ENCODE data around the gene DDAH2. TPM values are rescaled to one million over a fixed set of nuclear protein-coding genes. Genes with fewer than 3 reads are reported as not detected.

DDAH2 gene
- total RNA-seq, 8 experiments from 2014 or later, result 15.5 to 168 (median 120) TPM

- H3K4me3 ChIP-seq, result no peak within 1 kb of the TSS
- peak in 5 of 8 experiments; percentile 5 to 26 (median 18) for ATAC-seq (replicated peaks in 6 of 8)
- H3K4me1 ChIP-seq (replicated peaks in 1 of 2), result peaks cover 0 to 3% of the 10 kb centered on the region in 2 donors
- no peak within 1 kb of the TSS for H3K27ac ChIP-seq
- in situ Hi-C loops (cut with MboI; ENCODE audit: low pct_unique_long_range_greater_than_20kb in 2 of 9, low sequenced_read_pairs in 9 of 9, unreplicated experiment in 9 of 9), result no loop called here
- 50 to 96% (median 81%) methylated on average over 2 to 10 of the region's 46 CpGs; no CpG with 5 or more reads in 6 of the 10 experiments for WGBS, 10 experiments
These were observed 5.7 kb downstream of the DDAH2 start, which contains the start of gene MPIG6B for GRCh38 chr6:31723245-31723979. TSS of gene MPIG6B (plus strand) at chr6:31723373. CDS start at chr6:31723384, 11 bp downstream.

- in situ Hi-C loops (cut with MboI; ENCODE audit: low pct_unique_long_range_greater_than_20kb in 2 of 9, low sequenced_read_pairs in 9 of 9, unreplicated experiment in 9 of 9), result no loop called here
- Histone ChIP-seq H3K27ac (no peak overlapping the region), H3K4me1 (replicated peaks in 1 of 2) (no peaks in the 10 kb centered on the region), H3K4me3 (no peak overlapping the region)
- 40 to 100% (median 91%) methylated on average over 1 to 3 of the region's 3 CpGs; no CpG with 5 or more reads in 7 of the 10 experiments for whole genome bisulfite sequencing, 10 experiments
- no peak for ATAC-seq (replicated peaks in 6 of 8)
These were observed 6.9 kb downstream of the DDAH2 start for GRCh38 chr6:31722173-31722572.

- no peak within 1 kb of the TSS for H3K27ac ChIP-seq
- H3K4me3 ChIP-seq, result no peak within 1 kb of the TSS
- WGBS, 10 experiments, result 17 to 90% (median 40%) methylated on average over 1 to 2 of the region's 4 CpGs; no CpG with 5 or more reads in 5 of the 10 experiments
- in situ Hi-C loops (cut with MboI; ENCODE audit: low pct_unique_long_range_greater_than_20kb in 2 of 9, low sequenced_read_pairs in 9 of 9, unreplicated experiment in 9 of 9), result no loop called here
- H3K4me1 ChIP-seq (replicated peaks in 1 of 2), result no peaks in the 10 kb centered on the region
- peak in 1 of 8 experiments; percentile 70 for ATAC-seq (replicated peaks in 6 of 8)
These were observed 7.6 kb downstream of the DDAH2 start, which contains the start of gene LY6G6C for GRCh38 chr6:31721351-31722020. TSS of gene LY6G6C (minus strand) at chr6:31721746. CDS start at chr6:31721679, 67 bp downstream.

- ATAC-seq (replicated peaks in 6 of 8), result no peak
- in situ Hi-C loops (cut with MboI; ENCODE audit: low pct_unique_long_range_greater_than_20kb in 2 of 9, low sequenced_read_pairs in 9 of 9, unreplicated experiment in 9 of 9), result no loop called here
- no peak overlapping the region for H3K4me3 ChIP-seq
- WGBS, 10 experiments, result 5 to 83% (median 75%) methylated on average over 1 to 4 of the region's 5 CpGs; no CpG with 5 or more reads in 2 of the 10 experiments
- H3K4me1 ChIP-seq (replicated peaks in 1 of 2), result no peaks in the 10 kb centered on the region
- H3K27ac ChIP-seq, result no peak overlapping the region
These were observed 8.8 kb downstream of the DDAH2 start for GRCh38 chr6:31720196-31720770.

- no peak for ATAC-seq (replicated peaks in 6 of 8)
- in situ Hi-C loops (cut with MboI; ENCODE audit: low pct_unique_long_range_greater_than_20kb in 2 of 9, low sequenced_read_pairs in 9 of 9, unreplicated experiment in 9 of 9), result no loop called here
- WGBS, 10 experiments, result 47 to 100% (median 66%) methylated on average over 1 to 4 of the region's 6 CpGs; no CpG with 5 or more reads in 2 of the 10 experiments
- Histone ChIP-seq H3K27ac (no peak overlapping the region), H3K4me1 (replicated peaks in 1 of 2) (peaks cover 4 to 5% of the 10 kb centered on the region in 2 donors), H3K4me3 (no peak overlapping the region)
These were observed 10.1 kb downstream of the DDAH2 start for GRCh38 chr6:31719001-31719400.

- ATAC-seq (replicated peaks in 6 of 8), result no peak
- H3K4me3 ChIP-seq, result no peak overlapping the region
- in situ Hi-C loops (cut with MboI; ENCODE audit: low pct_unique_long_range_greater_than_20kb in 2 of 9, low sequenced_read_pairs in 9 of 9, unreplicated experiment in 9 of 9), result no loop called here
- WGBS, 10 experiments, result 100% methylated on average over 1 of the region's 1 CpG; no CpG with 5 or more reads in 6 of the 10 experiments
- peaks cover 9 to 12% of the 10 kb centered on the region in 2 donors for H3K4me1 ChIP-seq (replicated peaks in 1 of 2)
- no peak overlapping the region for H3K27ac ChIP-seq
These were observed 10.8 kb downstream of the DDAH2 start for GRCh38 chr6:31718265-31718664.

- in situ Hi-C loops (cut with MboI; ENCODE audit: low pct_unique_long_range_greater_than_20kb in 2 of 9, low sequenced_read_pairs in 9 of 9, unreplicated experiment in 9 of 9), result no loop called here
- H3K4me1 ChIP-seq (replicated peaks in 1 of 2), result peaks cover 9 to 12% of the 10 kb centered on the region in 2 donors
- no peak overlapping the region for H3K27ac ChIP-seq
- no peak for ATAC-seq (replicated peaks in 6 of 8)
- no peak overlapping the region for H3K4me3 ChIP-seq
- 60 to 100% (median 78%) methylated on average over 1 to 7 of the region's 10 CpGs; no CpG with 5 or more reads in 2 of the 10 experiments for WGBS, 10 experiments
These were observed 11.4 kb downstream of the DDAH2 start for GRCh38 chr6:31717499-31718222.

GRCh38 chr6:31715022-31715958 lies 13.8 kb downstream of the DDAH2 start, which contains the start of gene LY6G6D:
TSS of gene LY6G6D (plus strand) at chr6:31715348. CDS start at chr6:31715356, 8 bp downstream.
- H3K4me3 ChIP-seq, result no peak within 1 kb of the TSS
- H3K4me1 ChIP-seq (replicated peaks in 1 of 2), result peaks cover 9 to 12% of the 10 kb centered on the region in 2 donors
- ATAC-seq (replicated peaks in 6 of 8), result no peak
- in situ Hi-C loops (cut with MboI; ENCODE audit: low pct_unique_long_range_greater_than_20kb in 2 of 9, low sequenced_read_pairs in 9 of 9, unreplicated experiment in 9 of 9), result no loop called here
- 33 to 100% (median 73%) methylated on average over 1 to 4 of the region's 16 CpGs; no CpG with 5 or more reads in 4 of the 10 experiments for WGBS, 10 experiments
- no peak within 1 kb of the TSS for H3K27ac ChIP-seq

- H3K27ac ChIP-seq, result no peak overlapping the region
- peaks cover 9 to 12% of the 10 kb centered on the region in 2 donors for H3K4me1 ChIP-seq (replicated peaks in 1 of 2)
- ATAC-seq (replicated peaks in 6 of 8), result peak; percentile 34 to 82 (median 68)
- WGBS, 10 experiments, result 0 to 17% (median 0%) methylated on average over 1 of the region's 5 CpGs; no CpG with 5 or more reads in 7 of the 10 experiments
- in situ Hi-C loops (cut with MboI; ENCODE audit: low pct_unique_long_range_greater_than_20kb in 2 of 9, low sequenced_read_pairs in 9 of 9, unreplicated experiment in 9 of 9), result no loop called here
- H3K4me3 ChIP-seq, result no peak overlapping the region
These were observed 15.0 kb downstream of the DDAH2 start for GRCh38 chr6:31713991-31714684.

- in situ Hi-C loops (cut with MboI; ENCODE audit: low pct_unique_long_range_greater_than_20kb in 2 of 9, low sequenced_read_pairs in 9 of 9, unreplicated experiment in 9 of 9), result no loop called here
- 43 to 86% (median 75%) methylated on average over 1 to 2 of the region's 4 CpGs; no CpG with 5 or more reads in 4 of the 10 experiments for WGBS, 10 experiments
- Histone ChIP-seq H3K27ac (no peak overlapping the region), H3K4me1 (replicated peaks in 1 of 2) (peaks cover 9 to 12% of the 10 kb centered on the region in 2 donors), H3K4me3 (no peak overlapping the region)
- no peak for ATAC-seq (replicated peaks in 6 of 8)
These were observed 15.6 kb downstream of the DDAH2 start for GRCh38 chr6:31713465-31713864.

- peak in 2 of 8 experiments; percentile 17 to 49 for ATAC-seq (replicated peaks in 6 of 8)
- Histone ChIP-seq H3K4me1 (replicated peaks in 1 of 2) (peaks cover 9 to 12% of the 10 kb centered on the region in 2 donors), H3K4me3 (no peak overlapping the region), H3K27ac (no peak overlapping the region)
- WGBS, 10 experiments, result 88 to 100% (median 93%) methylated on average over 1 to 6 of the region's 8 CpGs; no CpG with 5 or more reads in 6 of the 10 experiments
- in situ Hi-C loops (cut with MboI; ENCODE audit: low pct_unique_long_range_greater_than_20kb in 2 of 9, low sequenced_read_pairs in 9 of 9, unreplicated experiment in 9 of 9), result no loop called here
These were observed 16.8 kb downstream of the DDAH2 start for GRCh38 chr6:31712296-31712695.
